Measurements from ENCODE around the gene GTF3C1. TPM values are rescaled to one million over a fixed set of nuclear protein-coding genes. Genes with fewer than 3 reads are reported as not detected.
"Not testable (repeated sequence)": the region's sequence is repeated elsewhere in the genome, so short reads cannot be mapped to it uniquely, and the experiment has no call there.

The GTF3C1 gene
- polyA plus RNA-seq, 1 donor from 2014 or later = 54.0 TPM

GRCh38 chr16:27572711-27573110 lies 23.0 kb upstream of the GTF3C1 start:
- Histone ChIP-seq H3K9me2 (ENCODE audit: insufficient read depth, low read length) (no peaks in the 10 kb centered on the region), H2AFZ (ENCODE audit: low read depth, low read length) (no peak overlapping the region), H3K27ac (ENCODE audit: low read length) (no peak overlapping the region), H3K27me3 (ENCODE audit: insufficient read depth, low read depth, low read length) (no peaks in the 10 kb centered on the region), H3K4me2 (ENCODE audit: low read length) (no peak overlapping the region), H3K9me3 (ENCODE audit: low read length) (no peaks in the 10 kb centered on the region), H3K36me3 (ENCODE audit: insufficient read depth, low read length) (no peaks in the 10 kb centered on the region), H3K9ac (ENCODE audit: low read length) (no peak overlapping the region), H3K79me2 (replicated peaks; ENCODE audit: insufficient read depth, low read length) (no peaks in the 10 kb centered on the region), H4K20me1 (ENCODE audit: insufficient read depth) (no peaks in the 10 kb centered on the region), H3K4me3 (ENCODE audit: low read length) (no peak overlapping the region), H3F3A (ENCODE audit: insufficient read depth, low read length, poor library complexity, severe bottlenecking) (no peaks in the 10 kb centered on the region)
- no peak for TF ChIP-seq EZH2 (IDR thresholded peaks at IDR 0.05; ENCODE audit: borderline replicate concordance, insufficient read depth, low read length, poor library complexity, severe bottlenecking)
- TF ChIP-seq POLR2AphosphoS5 (IDR thresholded peaks at IDR 0.05) = no peak
- no peak for TF ChIP-seq MXI1 (conservative IDR thresholded peaks at IDR 0.05; ENCODE audit: poor library complexity, severe bottlenecking)
- no peak for TF ChIP-seq CTCF (IDR thresholded peaks at IDR 0.05; ENCODE audit: poor library complexity, severe bottlenecking)
- TF ChIP-seq TAF1 (IDR thresholded peaks at IDR 0.05; ENCODE audit: low read depth) = no peak
- no peak for TF ChIP-seq REST (IDR thresholded peaks at IDR 0.05; ENCODE audit: borderline replicate concordance)
- TF ChIP-seq RAD21 (conservative IDR thresholded peaks at IDR 0.05) = no peak
- no peak for TF ChIP-seq EP300 (conservative IDR thresholded peaks at IDR 0.05; ENCODE audit: poor library complexity, severe bottlenecking)
- no peak for TF ChIP-seq SMC3 (conservative IDR thresholded peaks at IDR 0.05; ENCODE audit: poor library complexity)

- H3K9me3 ChIP-seq (ENCODE audit: low read length) = no peaks in the 10 kb centered on the region
- no peaks in the 10 kb centered on the region for H3K79me2 ChIP-seq (replicated peaks; ENCODE audit: insufficient read depth, low read length)
- H4K20me1 ChIP-seq (ENCODE audit: insufficient read depth) = no peaks in the 10 kb centered on the region
- H3K9ac ChIP-seq (ENCODE audit: low read length) = no peak overlapping the region
- no peak for TF ChIP-seq SMC3 (conservative IDR thresholded peaks at IDR 0.05; ENCODE audit: poor library complexity)
- no peak for TF ChIP-seq REST (IDR thresholded peaks at IDR 0.05; ENCODE audit: borderline replicate concordance)
- TF ChIP-seq POLR2AphosphoS5 (IDR thresholded peaks at IDR 0.05) = no peak
- no peak for TF ChIP-seq CTCF (IDR thresholded peaks at IDR 0.05; ENCODE audit: poor library complexity, severe bottlenecking)
- no peak for TF ChIP-seq EZH2 (IDR thresholded peaks at IDR 0.05; ENCODE audit: borderline replicate concordance, insufficient read depth, low read length, poor library complexity, severe bottlenecking)
- TF ChIP-seq MXI1 (conservative IDR thresholded peaks at IDR 0.05; ENCODE audit: poor library complexity, severe bottlenecking) = no peak
- no peak for TF ChIP-seq EP300 (conservative IDR thresholded peaks at IDR 0.05; ENCODE audit: poor library complexity, severe bottlenecking)
- no peak for TF ChIP-seq TAF1 (IDR thresholded peaks at IDR 0.05; ENCODE audit: low read depth)
- TF ChIP-seq RAD21 (conservative IDR thresholded peaks at IDR 0.05) = no peak
- H3K36me3 ChIP-seq (ENCODE audit: insufficient read depth, low read length) = no peaks in the 10 kb centered on the region
- H3K27ac ChIP-seq (ENCODE audit: low read length) = no peak overlapping the region
- no peak overlapping the region for H3K4me2 ChIP-seq (ENCODE audit: low read length)
- H3K27me3 ChIP-seq (ENCODE audit: insufficient read depth, low read depth, low read length) = no peaks in the 10 kb centered on the region
- H3F3A ChIP-seq (ENCODE audit: insufficient read depth, low read length, poor library complexity, severe bottlenecking) = no peaks in the 10 kb centered on the region
- no peak overlapping the region for H3K4me3 ChIP-seq (ENCODE audit: low read length)
- no peaks in the 10 kb centered on the region for H3K9me2 ChIP-seq (ENCODE audit: insufficient read depth, low read length)
- H2AFZ ChIP-seq (ENCODE audit: low read depth, low read length) = no peak overlapping the region
Measured at GRCh38 chr16:27571433-27572326, 22.0 kb upstream of the GTF3C1 start.

- H3K79me2 ChIP-seq (replicated peaks; ENCODE audit: insufficient read depth, low read length); H3K4me2 ChIP-seq (ENCODE audit: low read length); H2AFZ ChIP-seq (ENCODE audit: low read depth, low read length); H3F3A ChIP-seq (ENCODE audit: insufficient read depth, low read length, poor library complexity, severe bottlenecking); H3K36me3 ChIP-seq (ENCODE audit: insufficient read depth, low read length); H3K9me2 ChIP-seq (ENCODE audit: insufficient read depth, low read length); H3K9ac ChIP-seq (ENCODE audit: low read length); H3K4me3 ChIP-seq (ENCODE audit: low read length); H3K27ac ChIP-seq (ENCODE audit: low read length); H3K9me3 ChIP-seq (ENCODE audit: low read length); H4K20me1 ChIP-seq (ENCODE audit: insufficient read depth); H3K27me3 ChIP-seq (ENCODE audit: insufficient read depth, low read depth, low read length): not testable (repeated sequence)
Measured at GRCh38 chr16:27570986-27571385, 21.3 kb upstream of the GTF3C1 start.
